Inflammatory macrophage treated with lipopolysaccharide for 4 hours (primary cell): ENCODE results near the gene CFAP299.
"Not testable (repeated sequence)": the region's sequence is repeated elsewhere in the genome, so short reads cannot be mapped to it uniquely, and the experiment has no call there.

ENCODE experiments used
- DNase-seq: peaks from one replicate; pipeline ENCODE4 v3.0.0-alpha.2; 2020

CFAP299 gene

DNA sequence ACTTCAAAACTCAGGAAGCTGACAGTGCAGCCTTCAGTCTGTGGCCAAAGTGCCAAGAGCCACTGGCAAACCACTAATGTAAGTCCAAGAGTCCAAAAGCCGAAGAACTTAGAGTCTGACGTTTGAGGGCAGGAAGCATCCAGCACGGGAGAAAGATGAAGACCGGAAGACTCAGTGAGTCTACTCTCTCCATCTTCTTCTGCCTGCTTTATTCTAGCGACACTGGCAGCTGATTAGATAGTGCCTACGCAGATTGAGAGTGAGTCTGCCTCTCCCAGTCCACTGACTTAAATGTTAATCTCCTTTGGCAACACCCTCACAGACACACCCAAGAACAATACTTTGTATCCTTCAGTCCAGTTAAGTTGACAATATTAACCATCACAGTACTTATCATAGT lies 414.0 kb downstream of the CFAP299 start:
- DNase-seq, result not testable (repeated sequence)

DNA sequence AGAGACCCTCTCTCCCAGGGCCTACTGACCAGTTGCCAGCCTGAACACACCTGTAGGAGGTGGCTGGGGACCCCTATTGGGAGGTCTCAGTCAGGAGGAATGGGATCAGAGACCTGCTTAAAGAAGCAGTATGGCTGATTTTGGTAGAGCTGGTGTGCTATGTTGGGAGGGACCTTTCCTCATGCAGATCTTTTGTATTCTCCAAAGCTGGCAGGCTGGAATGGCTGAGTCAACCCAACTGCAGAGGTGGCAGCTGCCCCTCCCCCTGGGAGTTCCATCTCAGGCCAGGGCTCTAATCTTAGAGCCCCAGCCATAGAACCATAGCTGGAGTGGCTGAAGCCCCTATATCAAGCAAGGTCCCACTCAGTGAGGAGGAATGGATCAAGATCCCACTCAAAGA lies 415.7 kb downstream of the CFAP299 start:
- DNase-seq, result no peak

DNA sequence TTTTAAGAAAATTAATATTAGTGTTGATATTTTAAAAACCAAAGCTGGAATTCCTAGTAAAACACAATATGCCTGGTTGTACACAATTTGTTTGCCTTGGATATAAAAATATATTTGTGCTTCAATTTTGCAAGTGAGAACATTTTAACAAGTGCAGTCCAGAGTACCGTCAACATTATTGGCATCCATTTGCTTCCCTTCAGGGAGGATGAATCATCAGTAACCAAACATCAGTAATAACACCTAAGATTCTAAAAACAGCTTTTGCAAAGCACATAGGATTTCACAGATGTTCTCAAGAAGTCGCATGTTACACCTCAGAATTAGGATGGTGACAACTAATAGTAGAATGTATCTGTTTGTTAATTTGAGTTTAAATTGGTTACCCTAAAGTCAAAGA lies 432.4 kb downstream of the CFAP299 start:
- DNase-seq, result no peak

DNA sequence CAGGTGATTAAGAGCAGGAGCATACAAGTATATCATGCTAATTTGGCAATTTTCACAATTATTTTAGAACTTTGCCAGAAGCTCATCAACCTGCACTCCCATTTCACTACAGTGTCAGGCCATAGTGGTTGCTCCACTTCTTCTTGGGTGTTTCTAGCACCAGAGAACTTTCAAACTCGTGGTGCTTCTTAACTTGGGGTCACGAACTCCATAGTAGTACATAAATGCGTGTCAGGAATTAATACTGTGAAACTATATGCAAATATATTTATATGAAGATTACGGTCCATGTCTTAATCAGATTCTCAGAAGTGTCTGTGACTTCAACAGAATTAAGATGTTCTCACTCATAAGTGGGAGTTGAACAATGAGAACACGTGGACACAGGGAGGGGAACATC lies 440.6 kb downstream of the CFAP299 start:
- DNase-seq, result no peak

DNA sequence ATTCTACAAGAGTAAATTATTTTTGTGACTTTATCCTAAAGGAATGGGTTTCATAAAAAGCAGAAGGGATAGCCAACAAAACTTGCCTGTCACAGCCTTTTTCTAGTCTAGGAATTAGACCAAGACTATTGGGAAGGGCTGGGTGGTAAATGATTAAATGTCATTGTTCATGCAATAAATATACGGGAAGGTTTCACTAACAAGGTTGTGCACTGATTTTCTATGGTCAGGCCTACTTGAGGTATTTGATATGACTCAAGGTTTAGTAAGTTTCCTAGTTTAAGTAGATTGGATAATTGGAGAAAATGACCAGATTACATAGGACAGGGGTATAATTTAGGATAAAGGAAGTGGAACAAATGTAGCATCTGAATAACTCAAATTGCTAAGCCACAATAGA lies 445.9 kb downstream of the CFAP299 start:
- no peak for DNase-seq

DNA sequence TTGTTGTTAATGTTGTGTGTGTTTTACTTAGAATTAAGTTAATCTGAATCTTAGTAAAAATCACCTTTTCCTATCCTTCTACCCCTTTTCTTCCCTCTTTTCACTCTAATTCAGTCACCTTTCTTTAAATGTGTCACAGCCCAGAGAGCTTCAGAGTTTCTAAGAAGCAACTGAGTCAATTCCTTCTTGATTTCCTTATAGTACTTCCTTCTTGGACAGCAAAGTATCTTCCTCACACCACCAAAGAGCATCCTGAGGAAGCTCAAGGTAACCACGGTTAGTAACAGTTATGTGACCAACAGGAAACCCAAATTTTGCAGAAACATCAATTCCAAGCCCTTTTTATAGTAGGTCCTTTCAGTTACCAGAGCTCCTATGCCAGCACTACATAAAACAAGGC lies 451.8 kb downstream of the CFAP299 start:
- DNase-seq, result no peak

DNA sequence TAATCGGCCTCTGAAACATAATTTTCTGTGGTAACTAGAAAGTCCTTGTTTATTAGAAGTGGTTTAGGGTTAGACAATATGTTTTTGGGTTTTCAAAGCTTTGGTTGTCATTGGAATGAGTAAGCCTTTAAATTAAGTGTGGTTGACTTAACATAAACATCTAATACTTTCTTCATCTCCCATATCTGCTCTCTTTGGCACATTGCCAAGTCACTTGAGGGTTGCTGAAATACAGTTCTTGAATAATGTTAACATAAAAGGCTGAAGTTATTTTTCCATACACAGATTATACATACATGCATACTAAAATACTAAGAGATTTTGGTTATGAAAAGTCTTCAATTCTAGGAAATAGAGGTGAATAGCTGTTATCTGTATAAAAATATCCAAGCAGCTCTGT lies 453.3 kb downstream of the CFAP299 start:
- DNase-seq, result no peak

DNA sequence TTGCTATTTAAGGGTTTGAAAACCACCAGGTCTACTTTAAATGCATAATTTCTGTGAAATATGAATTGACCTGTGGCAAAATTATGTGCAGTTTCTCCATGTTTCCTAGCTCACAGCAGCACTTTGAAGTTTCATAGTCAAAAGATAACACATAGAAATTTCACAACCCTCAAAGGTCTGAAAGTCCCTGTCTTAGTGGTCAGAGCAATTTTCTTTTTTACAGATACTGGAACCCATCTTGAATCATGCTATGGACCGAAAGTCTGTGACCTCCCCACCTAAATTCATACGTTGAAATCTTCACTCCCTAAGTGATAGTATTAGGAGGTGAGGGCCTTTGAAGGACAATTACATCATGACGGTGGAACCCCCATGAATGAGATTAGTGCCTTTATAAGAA lies 454.6 kb downstream of the CFAP299 start:
- no peak for DNase-seq

DNA sequence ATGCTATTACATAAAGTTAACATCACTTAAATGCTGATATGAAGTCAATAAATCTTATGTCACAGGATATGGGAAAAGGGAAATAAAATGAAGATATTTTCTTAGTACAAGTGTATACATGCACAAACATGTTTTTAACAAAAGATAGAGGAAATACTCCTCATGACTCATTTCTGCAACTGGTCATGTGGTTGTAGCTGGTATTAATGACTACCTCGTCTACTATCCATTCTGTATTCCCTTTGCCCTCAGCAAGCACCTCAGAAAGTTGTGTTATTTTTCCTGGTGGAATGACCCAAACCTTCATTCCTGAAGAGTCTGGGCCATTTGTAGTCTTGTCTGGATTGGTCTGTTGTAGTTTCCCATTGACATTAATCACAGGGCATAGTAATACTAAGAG lies 458.1 kb downstream of the CFAP299 start:
- not testable (repeated sequence) for DNase-seq

DNA sequence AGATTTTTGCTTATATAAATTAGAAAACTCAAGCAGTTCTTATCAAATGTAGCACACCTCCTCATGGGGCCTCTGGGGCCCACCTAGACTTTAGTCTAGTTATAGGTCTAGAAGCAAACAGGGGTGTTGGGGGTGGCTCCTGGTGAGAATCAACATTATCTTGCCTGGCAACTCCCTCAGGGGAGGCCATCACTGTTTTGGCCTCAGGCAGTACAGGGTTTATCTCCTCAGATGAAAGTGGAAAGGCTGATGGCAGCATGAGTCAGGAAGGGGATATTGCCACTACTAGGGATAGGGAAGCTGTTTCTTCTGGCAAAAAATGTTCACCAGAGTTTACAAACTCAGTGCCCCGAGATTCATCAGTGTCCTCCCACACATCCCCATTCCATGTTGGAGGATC lies 462.6 kb downstream of the CFAP299 start:
- DNase-seq, result no peak

DNA sequence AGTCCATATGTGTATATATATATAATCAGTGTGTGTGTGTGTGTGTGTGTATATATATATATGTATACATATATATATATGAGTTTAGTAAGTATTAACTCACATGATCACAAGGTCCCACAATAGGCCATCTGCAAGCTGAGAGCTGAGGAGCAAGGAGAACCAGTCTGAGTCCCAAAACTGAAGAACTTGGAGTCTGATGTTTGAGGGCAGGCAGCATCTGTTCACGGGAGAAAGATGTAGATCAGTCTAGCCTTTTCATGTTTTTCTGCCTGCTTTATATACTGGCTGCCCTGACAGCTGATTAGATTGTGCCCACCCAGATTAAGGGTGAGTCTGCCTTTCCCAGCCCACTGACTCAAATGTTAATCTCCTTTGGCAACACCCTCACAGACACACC lies 465.2 kb downstream of the CFAP299 start:
- DNase-seq, result not testable (repeated sequence)

DNA sequence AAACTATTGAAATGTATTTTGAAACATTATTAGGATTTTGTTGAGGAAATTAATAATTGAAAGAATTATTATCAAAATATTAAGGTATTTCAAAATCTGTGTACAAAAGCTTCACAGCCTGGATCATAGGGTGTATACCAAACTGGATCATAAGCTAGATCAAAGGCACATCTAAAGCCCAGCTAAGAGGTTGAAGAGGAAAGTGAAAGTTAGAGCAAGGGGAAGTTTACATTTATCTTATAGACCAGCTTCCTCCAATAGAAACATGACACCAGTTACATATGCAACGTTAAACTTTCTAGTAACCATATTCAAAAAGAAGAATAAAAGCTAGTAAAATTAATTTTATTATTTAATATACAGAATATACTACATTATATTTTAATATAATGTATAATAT lies 467.8 kb downstream of the CFAP299 start:
- DNase-seq, result no peak

DNA sequence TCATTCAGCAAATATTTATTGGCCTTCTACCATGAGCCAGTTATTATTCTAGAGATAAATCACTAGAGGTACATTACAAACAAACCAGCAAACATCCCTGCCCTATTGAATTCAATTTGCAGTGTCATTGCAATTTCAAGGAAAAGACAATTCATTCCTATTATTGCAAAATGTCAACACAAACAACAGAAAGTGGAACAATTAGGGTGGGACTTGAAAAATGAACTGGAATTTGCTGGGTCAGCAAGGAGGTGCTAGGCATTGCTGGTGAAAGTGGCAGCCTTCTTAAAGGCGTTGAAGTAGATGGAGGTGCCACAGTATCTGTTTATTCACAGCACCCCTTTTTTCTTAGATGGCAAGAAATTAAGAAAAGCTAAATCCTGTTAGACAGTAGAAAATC lies 470.9 kb downstream of the CFAP299 start:
- DNase-seq, result no peak

DNA sequence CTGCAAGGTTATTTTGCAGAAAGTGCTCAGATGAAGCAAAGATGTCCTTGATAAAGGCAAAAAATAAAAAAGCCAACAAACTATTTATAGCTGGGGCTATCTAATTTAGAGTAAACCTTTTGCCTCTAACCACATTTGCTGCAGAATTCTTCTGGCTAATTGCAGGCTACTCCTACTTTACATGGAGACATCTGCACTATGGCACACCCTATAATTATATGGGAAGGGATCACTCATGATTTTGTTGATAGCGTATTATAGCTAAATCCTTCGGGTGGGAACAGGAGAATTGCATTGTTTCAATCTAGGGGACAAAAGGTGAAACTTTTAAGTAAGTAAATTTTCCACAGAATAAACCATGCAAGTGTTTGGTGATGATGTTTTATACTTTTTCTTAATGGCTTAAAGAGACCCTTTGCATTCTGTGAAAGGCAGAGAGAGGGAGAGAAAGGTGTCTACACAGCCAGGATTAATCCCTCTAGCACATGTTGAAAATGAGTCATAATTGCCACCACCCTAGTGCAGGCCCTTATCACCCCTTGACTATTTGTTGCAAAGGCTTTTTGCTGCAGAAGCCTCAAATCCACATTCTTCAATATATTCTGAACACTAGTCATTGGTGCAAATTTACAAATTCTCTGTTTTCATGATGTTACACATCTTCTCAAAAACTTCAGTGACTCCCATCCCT lies 473.7 kb downstream of the CFAP299 start:
- DNase-seq, result no peak

DNA sequence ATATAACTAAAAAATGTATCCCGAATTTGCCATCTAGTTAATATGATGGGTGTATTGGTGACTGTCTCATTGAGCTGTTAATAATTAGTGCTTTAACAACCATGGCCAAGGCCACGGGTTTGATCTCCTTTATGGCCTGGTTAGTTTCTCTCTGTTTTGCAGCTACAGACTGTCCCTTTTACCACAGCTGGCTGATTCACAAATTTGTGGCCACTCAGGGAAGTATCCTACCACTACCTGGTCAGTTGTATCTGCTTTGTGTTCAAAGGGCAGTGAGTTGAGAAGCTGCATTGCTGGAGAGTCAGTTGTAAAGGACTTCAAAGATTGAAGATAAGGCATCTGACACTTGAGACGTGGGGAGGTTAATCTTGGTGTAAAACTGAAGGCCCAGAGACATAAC lies 475.9 kb downstream of the CFAP299 start:
- no peak for DNase-seq

DNA sequence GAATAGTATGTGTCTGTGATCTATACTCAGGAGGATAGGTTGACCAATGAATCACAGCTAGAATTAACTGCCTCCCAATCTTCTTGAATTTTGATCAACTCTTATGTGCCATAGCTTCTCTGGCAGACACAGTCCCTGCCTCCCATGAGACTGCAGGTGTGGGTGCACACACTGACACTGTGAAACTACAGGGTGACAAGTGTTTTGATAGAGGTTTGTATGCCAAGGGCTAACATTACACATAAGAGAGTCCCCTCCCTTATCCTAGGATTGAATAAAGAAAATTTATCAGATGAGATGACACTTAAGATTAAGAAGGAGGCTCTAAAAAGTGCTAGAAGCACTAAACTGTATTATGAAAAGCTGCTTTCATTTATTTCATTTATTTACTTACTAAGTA lies 476.6 kb downstream of the CFAP299 start:
- DNase-seq, result no peak

DNA sequence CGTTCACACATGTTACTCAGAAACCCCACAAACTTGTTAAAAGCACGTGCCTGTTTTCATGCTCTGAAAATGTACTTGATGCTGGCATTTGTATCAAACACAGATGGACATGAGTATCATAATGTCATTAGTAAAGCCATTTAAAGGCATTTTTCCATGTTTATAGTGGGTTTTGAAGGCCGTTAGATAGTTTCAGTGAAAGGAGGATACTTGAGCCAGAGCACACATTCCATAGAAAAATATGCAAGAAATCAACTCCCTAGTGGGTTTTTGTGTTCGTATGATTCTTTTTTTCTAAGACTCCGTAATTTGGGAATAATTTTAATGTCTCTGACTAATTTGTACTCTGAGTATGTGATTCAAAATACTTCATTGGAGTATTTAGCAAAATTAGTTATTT lies 478.7 kb downstream of the CFAP299 start:
- no peak for DNase-seq

DNA sequence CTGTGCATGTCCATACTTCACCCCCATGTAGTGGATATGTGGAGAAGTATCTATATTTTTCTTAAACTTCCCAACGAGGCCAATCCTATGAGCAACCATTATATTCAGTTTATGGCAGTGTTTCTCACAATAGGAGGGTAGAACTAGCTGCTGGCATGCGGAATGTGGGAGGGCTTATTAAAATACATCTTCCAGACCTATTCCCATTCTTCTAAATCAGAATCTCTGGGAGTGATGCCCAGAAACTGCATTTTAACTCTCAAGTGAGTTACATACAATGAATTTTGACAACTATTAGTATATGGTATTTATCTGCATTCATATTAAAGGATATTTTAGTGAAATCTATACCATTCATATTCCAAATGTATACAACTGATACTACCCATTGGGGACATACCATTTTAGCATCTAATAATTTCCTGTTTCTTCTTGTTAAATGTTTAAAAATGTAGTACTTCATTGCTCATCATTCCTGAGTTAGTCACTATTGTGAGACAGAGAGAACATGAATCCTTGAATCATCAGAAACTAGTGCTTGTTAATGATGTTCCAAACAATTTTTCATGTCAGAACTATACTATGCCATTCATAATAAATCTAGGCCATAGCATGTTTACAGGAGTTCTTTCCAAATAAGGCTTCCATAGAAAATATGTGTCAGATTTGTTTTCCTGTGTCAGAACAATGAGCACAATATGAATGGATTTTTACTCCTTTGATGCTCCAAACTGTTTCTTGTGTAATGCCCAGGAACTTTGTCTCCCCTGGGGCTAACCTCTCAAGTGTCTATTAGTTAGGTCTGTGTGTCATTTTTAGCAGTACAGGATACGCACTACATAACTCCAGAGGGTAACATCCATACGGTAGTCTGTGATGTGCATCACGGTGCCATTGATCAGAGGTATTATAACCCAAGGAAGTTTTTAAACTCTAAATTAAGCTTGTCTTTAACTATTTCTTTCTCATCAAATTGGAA lies 496.1 kb downstream of the CFAP299 start:
- DNase-seq, result no peak

DNA sequence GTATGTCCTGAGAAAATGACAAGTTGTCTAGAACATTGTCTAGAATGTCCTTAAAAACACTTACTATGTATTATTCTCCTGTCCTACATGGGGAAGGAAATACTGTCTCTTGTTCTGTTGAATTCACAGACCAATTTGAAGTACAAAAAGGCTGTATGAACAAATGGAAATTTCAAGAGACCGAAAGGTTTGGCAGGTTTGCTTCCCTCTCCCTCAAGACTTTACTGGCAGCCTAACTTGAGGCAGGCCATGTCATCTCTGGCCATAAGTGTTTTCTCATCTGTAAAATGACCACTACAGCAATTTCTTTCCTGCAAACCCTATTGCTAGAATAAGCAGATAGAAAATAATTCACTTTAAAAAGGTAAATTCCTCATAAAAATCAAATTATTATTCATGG lies 503.8 kb downstream of the CFAP299 start:
- no peak for DNase-seq

DNA sequence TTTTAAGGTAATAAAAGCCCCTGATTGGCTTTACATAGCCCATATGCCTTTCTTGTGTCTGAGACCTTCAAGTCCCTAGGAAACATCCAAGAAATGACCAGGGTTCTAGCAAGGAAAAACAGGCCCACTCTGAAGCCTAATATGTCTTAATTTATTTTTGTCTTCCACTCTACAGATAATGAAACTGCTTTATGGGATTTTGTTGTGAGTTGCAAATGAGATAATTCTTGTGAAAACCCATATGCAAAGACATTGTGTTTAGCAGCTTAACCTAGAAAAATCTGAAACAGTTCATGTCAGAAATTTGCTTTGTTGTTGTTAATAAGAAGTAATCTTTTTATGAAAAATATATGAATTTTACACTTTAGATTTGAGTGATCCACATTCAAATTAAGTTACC lies 504.3 kb downstream of the CFAP299 start:
- no peak for DNase-seq

DNA sequence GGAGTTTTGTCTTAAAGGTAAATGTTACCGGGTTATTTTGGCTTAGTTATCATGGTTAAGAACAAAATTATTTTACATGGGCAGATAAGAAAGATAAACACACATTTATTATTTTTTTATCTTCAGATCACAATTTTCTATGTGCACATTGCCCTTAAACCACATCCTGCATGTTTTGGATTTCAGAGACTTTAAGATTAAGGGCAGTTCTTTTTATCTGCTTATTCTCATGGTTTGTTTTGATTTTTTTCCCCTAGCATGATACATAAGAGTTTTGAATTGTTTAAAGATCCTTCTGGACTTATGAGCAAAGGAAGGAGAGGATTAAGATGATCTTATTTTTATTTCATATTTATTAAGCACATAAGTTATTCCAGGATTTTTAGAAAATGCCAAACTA lies 504.9 kb downstream of the CFAP299 start:
- no peak for DNase-seq

DNA sequence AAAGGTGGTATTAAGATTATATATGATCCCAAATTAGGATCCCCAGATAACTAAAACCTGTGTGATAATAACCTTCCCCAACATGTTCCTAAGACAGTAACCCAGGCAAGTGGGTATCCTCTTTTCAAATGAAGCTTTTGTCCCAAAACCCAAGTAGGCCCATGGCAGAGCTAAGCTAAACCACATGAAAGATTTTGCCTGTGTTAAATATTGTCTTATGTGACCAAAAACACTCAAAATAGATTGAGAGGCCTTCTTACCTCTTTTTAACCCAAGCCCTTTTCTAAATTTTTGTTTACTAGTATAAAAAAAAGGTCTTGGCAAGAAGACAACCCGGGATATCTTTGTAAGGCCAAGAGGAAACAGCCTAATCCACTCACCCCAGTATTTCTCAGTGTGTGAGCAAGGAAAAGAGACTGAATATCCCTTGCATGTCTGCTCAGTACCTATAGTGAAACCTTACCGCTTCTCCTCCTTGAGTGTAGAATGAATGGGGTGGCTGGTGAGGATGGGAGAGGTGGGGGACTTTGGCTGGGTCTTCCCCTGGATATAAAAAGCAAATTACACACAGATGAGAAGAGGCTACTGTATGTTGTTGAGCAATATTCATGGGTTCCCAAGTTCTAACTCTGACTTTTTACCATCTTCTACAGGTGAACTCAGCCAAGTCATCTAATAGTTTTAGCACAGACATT lies 506.2 kb downstream of the CFAP299 start:
- no peak for DNase-seq

DNA sequence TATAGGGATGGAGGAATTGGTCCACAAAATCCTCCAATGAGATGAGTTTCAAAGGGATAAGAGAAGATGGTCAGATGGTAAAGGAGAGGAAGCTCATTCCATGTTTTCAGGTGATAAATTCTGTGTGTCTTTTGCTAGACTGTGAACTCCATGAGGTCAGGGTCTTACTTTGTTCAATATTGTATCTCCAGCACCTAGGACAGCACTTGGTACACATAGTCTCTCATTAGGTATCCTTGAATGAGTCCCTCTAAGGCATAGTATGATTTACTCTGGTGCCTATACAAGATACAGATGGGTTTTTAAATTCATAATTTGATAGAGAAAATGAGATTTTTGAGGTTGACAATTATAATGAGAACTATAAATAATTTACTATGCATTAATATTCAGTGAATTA lies 510.7 kb downstream of the CFAP299 start:
- no peak for DNase-seq

DNA sequence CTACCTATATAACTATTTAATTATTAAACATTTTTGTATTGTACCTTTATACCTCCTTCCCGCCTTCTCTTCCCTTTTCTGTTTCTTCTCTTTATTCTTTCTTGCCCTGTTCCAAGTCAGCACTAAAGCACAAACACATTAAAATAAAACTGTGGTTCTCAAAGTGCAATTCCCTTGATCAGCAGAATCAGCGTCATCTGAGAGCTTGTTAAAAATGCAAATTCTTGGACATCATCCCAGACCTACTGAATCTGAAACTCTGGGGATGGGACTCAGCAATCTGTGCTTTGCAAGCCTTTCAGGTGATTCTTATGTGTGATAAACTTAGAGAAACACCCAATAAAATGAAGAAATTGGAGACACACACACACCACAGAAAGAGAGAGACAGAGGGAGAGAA lies 516.5 kb downstream of the CFAP299 start:
- DNase-seq, result no peak
